AG04449 (cell line): ENCODE measurements around the gene NELFE.
"Not testable (repeated sequence)": the region's sequence is repeated elsewhere in the genome, so short reads cannot be mapped to it uniquely, and the experiment has no call there.

Experiments used
- CTCF ChIA-PET: fragments of 350-600 bp; formaldehyde crosslinking; extraction: SDS; loops from one replicate; lab custom pipeline; 2021; ENCODE audit warnings: antibody characterized with exemption; lab: Yijun Ruan, JAX
- POLR2A ChIA-PET: fragments of 400-600, 350-600 bp; formaldehyde crosslinking; extraction: SDS; loops from one replicate; lab custom pipeline; 2020; ENCODE audit warnings: antibody characterized with exemption, inconsistent platforms; lab: Yijun Ruan, JAX
- DNase-seq: peaks from one replicate; pipeline ENCODE4 v3.0.0-alpha.2; 2010; ENCODE audit warnings: low read depth, low spot score
- H3K4me3 ChIP-seq: 2 replicates; pipeline ENCODE4 v1.5.1; 2011; ENCODE audit warnings: low read depth, mild to moderate bottlenecking, control low read depth, low read length
- CTCF ChIP-seq: IDR thresholded peaks from one replicate; pipeline ENCODE4 v1.5.1; 2011; ENCODE audit warnings: mild to moderate bottlenecking, moderate library complexity, low read length, control low read depth, inconsistent platforms; ENCODE audit not compliant: insufficient read depth; ENCODE audit errors: missing control alignments

NELFE gene

DNA sequence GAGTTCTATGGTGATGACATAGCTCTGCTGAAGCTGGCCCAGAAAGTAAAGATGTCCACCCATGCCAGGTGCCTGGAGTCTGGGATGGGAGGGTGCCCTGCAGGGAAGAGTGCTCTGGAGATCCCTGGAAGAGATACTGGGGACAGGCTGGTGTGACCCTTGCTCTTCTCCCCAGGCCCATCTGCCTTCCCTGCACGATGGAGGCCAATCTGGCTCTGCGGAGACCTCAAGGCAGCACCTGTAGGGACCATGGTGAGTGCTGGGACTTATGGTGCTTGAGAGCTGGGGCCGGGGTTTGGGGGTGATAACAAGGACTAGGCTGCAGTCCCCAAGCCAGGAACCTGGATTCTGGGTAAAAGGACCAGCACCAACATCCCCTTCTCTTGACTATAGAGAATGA is 15.0 kb downstream of the NELFE start:
- DNase-seq = no peak
- CTCF ChIA-PET = interaction anchor here (0.7 to 1.6 kb wide), 2 partner anchors 9 to 14 kb away, joined by 3 to 8 read pairs; no protein-coding TSS in a partner anchor
- TF ChIP-seq CTCF = no peak
- POLR2A ChIA-PET = no interaction called here
- no peak overlapping the region for H3K4me3 ChIP-seq

DNA sequence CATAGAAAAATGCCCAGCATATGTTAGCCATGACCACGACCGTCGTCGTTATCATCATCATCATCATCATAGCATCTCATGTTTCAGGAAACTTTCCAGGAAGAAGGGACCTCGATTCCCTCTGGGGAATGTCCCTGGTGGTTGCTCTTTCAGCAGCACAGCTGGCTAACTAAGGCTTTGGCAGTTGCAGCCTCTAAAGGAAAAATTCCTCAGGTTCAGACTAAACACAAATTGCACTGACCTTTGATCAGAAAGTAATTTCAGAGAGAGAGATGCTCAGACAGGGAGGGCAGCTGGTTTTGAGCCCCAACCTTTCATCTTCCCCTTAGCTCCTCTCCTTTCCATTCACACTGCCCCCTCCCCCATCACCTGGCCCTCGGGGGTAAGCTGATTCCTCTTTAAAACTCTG is 18.5 kb downstream of the NELFE start:
- CTCF ChIA-PET = interaction anchor here (1.4 to 6.1 kb wide), 3 partner anchors 11 to 20 kb away, joined by 3 to 94 read pairs (median 7); no protein-coding TSS in a partner anchor
- no peak for DNase-seq
- H3K4me3 ChIP-seq = no peak overlapping the region
- TF ChIP-seq CTCF = no peak
- POLR2A ChIA-PET = no interaction called here

DNA sequence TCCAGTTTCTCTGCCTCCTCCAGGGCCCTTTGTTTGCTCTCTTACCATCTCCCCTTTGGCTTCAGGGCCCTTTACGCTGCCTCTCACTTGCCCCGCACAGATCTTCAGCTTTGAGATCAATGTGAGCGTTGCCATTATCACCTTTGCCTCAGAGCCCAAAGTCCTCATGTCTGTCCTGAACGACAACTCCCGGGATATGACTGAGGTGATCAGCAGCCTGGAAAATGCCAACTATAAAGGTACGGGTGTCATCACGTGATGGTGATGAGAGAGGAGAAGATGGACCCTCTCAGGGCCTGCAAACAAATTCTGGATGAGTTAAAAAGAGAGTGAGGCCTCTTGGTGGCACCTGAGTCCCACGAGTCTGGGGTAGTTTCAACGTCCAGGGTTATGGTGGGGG is 22.9 kb downstream of the NELFE start:
- no peak for DNase-seq
- H3K4me3 ChIP-seq = no peak overlapping the region
- TF ChIP-seq CTCF = no peak
- ChIA-PET POLR2A (no interaction called here), CTCF (interaction anchor here (0.7 to 1.3 kb wide), 4 partner anchors 10 to 17 kb away, joined by 3 to 4 read pairs (median 4); partner anchors contain the start of gene CFB)

DNA sequence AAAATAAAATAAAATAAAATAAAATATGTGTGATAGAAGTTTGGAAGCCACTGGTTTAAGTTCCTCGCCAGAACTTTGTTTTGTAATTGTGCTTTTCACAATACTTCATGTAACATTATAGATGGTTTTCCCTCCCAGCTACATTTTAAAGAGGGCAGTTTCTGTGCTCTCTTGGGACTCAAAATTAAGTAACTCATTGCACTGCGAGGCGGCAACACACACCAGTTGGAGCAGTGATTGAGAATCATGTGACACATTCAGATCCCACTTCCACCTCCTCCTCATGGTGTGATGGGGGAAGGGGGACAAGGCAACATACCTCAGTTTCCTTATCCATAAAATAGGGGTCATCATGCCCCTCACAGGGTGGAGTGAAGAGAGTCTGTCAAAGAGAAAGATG is 23.8 kb downstream of the NELFE start:
- no peak overlapping the region for H3K4me3 ChIP-seq
- TF ChIP-seq CTCF = no peak
- ChIA-PET CTCF (interaction anchor here (0.7 to 1.3 kb wide), 4 partner anchors 11 to 18 kb away, joined by 3 to 4 read pairs (median 4); partner anchors contain the start of gene CFB), POLR2A (no interaction called here)
- DNase-seq = no peak

DNA sequence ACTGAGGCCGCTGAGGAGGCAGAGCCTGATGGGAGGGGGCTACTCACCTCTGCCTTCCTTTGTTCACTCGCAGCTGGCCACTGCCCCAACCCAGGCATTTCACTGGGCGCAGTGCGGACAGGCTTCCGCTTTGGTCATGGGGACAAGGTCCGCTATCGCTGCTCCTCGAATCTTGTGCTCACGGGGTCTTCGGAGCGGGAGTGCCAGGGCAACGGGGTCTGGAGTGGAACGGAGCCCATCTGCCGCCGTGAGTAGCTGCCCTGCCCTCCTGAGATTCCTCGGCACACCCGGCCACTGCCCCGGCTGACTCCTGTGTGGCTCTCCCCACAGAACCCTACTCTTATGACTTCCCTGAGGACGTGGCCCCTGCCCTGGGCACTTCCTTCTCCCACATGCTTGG is 25.2 kb downstream of the NELFE start:
- POLR2A ChIA-PET = no interaction called here
- no peak for DNase-seq
- no peak overlapping the region for H3K4me3 ChIP-seq
- CTCF ChIA-PET = no interaction called here
- TF ChIP-seq CTCF = no peak

GRCh38 chr6:31932137-31932536 is 26.6 kb downstream of the NELFE start:
- H3K4me3 ChIP-seq, CTCF ChIA-PET, DNase-seq, POLR2A ChIA-PET: not testable (repeated sequence)

DNA sequence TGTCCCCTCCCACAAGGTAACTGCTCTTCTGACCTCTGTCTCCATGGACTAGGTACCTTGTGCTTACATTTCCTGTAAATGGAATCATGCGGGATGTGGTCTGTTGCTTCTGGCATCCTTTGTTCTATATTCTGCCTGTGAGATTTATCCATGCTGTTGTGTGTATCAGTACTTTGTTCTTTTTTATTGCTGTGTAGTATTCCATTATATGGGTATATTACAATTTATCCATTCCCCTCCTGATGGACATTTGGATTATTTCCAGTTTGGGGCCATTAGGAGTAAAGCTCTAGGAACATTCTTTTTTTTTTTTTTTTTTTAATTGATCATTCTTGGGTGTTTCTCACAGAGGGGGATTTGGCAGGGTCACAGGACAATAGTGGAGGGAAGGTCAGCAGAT is 27.8 kb downstream of the NELFE start:
- no peak for TF ChIP-seq CTCF
- CTCF ChIA-PET = interaction anchor here (1.0 to 1.7 kb wide), 3 partner anchors 11 to 22 kb away, joined by 3 to 5 read pairs (median 4); no protein-coding TSS in a partner anchor

More for the DNA sequence above, 27.8 kb downstream of the NELFE start:
- POLR2A ChIA-PET = no interaction called here
- H3K4me3 ChIP-seq = no peak overlapping the region
- DNase-seq = no peak
